ENCODE measurements around the gene RTTN.

The RTTN gene

GRCh38 chr18:70073432-70073831, 132.1 kb downstream of the RTTN start:
- no peak for DNase-seq (ENCODE audit: low read depth)

DNA sequence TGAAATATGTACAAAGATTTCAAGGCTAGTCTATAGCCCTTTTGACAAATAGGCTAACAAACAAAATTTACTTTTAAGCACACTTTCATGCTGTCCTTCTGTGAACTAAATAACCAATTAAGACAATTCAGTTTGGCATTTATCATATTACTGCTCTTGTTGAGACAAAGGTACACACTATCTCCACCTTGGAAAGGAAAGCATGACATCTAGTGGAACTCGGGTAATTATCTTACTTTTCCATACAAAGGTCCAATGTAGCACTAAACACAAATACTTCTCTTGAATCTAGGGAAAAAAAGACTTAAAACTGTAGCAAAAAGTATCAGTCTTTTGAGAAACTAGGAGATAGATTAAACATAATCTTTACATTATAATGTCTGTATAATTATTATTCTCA, 132.8 kb downstream of the RTTN start:
- no peak for DNase-seq (ENCODE audit: low read depth)

DNA sequence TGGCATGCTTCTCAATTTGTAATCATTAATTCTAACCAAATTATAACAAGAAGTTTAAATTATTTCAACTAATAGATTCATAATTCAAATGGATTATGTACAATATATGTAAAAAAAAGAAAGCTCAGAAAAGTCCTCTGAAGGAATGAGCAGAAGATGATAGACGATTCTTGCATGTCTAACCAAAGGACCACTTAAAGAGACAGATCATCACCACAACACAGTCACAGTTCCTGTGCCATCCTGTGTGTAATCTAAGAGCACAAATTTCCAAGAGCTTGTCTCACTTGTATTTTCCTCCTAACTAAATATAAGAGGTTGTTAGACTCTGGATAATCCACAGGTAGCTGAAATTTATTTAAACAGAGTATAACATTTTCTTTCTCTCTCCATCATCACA, 135.5 kb downstream of the RTTN start:
- DNase-seq (ENCODE audit: low read depth), result no peak

DNA sequence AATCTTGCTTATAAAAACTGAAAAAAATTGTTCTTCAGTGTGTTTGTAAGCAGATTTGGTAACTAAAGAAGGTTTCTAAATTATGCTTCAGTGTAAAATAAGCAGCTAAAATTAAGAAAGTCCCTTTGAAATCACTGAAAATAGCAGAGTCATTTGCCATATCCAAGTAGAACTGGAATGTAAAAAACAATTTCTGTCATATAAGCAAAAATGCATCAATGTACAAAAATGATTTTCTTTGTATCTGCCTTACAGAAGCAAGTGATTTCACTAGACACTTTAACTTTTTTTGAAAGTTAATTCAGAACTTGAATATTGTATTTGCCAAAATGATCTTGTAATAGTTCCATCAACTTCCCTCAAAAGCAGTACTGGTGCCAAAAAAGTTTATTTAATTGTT, 136.1 kb downstream of the RTTN start:
- no peak for DNase-seq (ENCODE audit: low read depth)

DNA sequence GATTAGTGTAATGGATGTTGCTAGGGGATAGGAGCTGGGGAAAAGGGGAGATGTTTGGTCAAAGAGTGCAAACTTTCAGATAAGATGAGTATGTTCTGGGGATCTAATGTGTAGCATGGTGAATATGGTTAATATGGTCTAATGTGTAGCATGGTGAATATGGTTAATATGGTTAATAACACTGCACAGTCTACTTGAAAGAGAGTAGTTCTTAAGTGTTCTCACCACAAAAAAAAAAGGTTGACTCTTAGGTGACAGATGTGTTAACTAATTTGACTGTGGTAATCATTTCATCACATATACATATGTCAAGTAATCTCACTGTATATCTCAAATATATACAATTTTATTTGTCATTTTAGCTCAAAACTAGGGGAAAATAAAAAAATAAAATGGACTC, 136.5 kb downstream of the RTTN start:
- DNase-seq (ENCODE audit: low read depth), result no peak

GRCh38 chr18:70059684-70060083, 145.8 kb downstream of the RTTN start:
- DNase-seq (ENCODE audit: low read depth), result no peak

GRCh38 chr18:70058916-70059315, 146.6 kb downstream of the RTTN start:
- DNase-seq (ENCODE audit: low read depth), result no peak

DNA sequence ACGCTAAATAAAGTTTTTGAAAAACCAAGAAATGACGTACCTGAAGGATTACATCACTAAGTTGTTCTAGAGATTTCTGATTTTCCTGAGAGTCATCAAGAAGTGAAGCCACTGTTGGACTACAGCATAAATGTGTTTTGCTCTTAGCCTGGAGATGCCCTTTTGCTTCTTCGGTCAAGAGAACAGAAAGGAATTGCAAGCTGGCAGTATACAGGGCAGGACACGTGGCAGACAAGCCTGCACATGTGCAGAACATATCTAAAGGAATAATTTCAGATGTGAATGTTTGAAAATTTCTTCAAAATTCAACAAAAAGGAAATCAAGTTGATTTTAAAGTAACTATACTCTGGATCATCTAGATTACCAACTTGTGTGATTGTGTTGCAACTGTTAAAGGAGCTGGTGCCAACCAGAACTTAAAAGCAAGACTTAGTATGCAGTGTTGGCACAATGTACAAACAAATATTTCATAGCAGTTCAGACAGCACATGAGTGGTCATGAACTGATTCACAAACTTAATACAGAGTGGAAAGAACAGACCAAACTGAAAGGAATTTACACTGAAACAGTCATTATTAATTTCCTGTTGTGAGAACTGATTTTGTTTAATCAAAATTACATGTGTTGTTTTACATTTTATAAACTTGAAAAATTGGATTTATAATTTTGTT, 157.4 kb downstream of the RTTN start:
- no peak for DNase-seq (ENCODE audit: low read depth)

GRCh38 chr18:70046796-70047195, 158.7 kb downstream of the RTTN start:
- no peak for DNase-seq (ENCODE audit: low read depth)

- DNase-seq (ENCODE audit: low read depth), result no peak
Measured at GRCh38 chr18:70046207-70046606, 159.3 kb downstream of the RTTN start.

GRCh38 chr18:70044632-70045031, 160.9 kb downstream of the RTTN start:
- no peak for DNase-seq (ENCODE audit: low read depth)

DNA sequence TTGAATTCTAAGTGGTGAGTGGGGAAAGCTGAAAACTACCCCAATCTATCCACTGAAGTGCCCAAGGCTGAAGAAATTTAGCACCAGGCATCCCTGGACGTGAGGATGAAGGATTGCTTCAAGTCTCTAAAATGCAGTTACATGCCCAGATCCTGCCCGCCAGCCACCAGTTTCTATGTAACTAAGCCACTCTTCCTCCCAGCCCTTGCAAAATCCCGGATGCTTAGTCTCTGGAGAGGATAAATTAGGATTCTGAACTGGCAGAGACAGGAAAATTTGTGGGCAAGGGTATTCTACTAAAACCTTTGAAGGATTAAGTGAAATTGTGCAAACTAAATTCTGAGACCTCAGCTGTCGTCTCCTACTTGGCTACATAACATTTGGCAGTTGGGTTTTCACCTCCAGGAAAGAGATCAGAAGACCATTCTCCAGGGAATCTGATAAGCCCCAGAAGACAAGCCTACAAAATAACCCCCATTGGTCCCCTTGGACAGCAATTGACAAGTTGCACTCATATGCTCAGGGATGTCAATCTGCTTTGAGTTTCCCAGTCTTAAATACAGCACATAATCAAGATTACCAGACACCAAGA, 163.9 kb downstream of the RTTN start:
- DNase-seq (ENCODE audit: low read depth), result no peak

DNA sequence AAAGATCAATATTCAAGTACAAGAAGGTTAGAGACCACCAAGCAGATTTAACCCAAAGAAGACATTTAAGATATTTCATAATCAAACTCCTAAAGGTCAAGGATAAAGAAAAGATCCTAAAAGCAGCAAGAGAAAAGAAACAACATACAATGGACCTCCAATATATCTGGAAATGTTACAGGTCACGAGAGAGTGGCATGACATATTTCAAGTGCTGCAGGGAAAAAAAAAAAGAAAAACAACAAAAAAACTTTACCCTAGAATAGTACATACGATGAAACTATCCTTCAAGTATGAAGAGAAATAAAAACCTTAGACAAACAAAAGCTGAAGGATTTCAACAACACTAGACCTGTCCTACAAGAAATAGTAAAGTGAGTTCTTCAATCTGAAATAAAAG, 166.3 kb downstream of the RTTN start:
- DNase-seq (ENCODE audit: low read depth), result no peak

DNA sequence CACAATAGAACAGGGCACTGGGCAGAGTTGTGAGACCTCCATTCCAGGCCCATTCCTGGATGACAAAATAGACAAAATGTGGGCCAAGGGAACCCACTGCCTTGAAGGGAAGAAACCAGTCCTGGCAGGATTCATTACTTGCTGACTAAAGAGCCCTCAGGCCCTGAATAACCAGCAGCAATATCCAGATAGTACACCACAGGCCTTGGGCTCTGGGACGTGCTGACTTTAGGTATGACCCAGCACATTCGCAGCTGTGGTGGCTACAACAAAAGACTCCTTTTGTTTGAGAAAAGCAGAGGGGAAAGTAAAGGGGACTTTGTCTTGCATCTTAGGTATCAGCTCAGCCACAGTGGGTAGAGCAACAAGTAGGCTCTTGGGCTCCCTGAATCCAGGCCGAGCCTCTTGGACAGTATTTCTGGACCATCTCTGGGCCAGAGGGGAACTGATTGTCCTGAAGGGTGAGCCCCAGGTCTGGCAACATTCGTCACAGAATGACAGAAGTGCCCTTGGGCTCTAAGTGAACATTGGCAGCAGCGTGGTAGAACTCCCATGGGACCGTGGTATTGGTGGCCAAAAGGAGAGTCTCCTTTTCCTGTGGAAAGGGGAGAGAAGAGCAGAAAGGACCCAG, 167.9 kb downstream of the RTTN start:
- DNase-seq (ENCODE audit: low read depth), result no peak

- DNase-seq (ENCODE audit: low read depth), result no peak
Measured at GRCh38 chr18:70036771-70037347, 168.6 kb downstream of the RTTN start.

DNA sequence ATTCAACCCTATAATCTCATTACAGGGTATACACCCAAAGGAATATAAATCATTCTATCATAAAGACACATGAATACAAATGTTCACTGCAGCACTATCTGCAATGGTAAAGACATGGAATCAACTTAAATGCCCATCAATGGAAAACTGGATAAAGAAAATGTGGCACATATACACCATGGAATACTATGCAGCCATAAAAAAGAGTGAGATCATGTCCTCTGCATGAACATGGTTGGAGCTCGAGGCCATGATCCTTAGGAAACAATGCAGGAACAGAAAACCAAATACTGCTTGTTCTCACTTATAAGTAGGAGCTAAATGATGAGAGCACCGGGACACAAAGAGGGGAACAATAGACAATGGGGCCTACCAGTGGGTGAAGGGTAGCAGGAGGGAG, 169.3 kb downstream of the RTTN start:
- DNase-seq (ENCODE audit: low read depth), result no peak

- no peak for DNase-seq (ENCODE audit: low read depth)
Measured at GRCh38 chr18:70031221-70031620, 174.3 kb downstream of the RTTN start.

DNA sequence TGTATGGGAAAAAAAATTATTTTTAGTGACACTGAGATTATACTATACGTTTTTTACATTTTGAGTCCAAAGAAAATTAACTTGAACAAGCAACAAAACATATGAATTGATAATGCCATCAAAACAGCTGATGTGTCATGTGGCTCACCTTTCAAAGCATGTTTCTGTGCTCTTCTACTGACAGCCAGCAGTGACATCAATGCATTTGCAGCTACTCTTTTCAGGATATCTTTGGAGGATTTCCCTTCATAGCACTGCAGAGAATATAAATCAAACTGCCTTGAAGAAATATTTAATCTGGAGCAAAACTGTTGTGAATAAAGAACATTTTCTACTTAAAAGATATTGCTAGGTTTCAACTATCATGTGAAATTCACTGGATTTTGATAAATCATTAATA, 174.8 kb downstream of the RTTN start:
- no peak for DNase-seq (ENCODE audit: low read depth)

- no peak for DNase-seq (ENCODE audit: low read depth)
Measured at GRCh38 chr18:70029163-70029562, 176.3 kb downstream of the RTTN start.

- no peak for DNase-seq (ENCODE audit: low read depth)
Measured at GRCh38 chr18:70028734-70029133, 176.8 kb downstream of the RTTN start.

GRCh38 chr18:70028084-70028483, 177.4 kb downstream of the RTTN start:
- no peak for DNase-seq (ENCODE audit: low read depth)

GRCh38 chr18:70025580-70025979, 179.9 kb downstream of the RTTN start:
- no peak for DNase-seq (ENCODE audit: low read depth)

DNA sequence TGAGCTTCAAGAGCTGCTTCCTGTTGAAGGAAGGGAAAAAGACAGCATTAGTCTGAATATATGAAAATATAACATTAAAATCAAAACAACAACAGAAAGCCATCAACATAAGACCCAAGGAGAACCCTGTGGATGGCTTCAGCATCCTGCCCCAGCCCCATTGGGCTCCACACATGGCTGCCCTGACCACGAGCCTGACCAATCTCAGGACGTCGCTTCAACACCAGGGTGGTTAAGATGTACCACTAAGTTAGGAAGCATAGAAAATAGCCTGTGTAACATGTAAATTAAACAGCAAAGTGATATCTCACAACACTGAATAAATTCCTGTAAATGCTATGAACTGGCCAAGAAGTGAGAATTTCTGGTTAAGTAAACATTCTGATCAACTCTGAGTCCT, 180.7 kb downstream of the RTTN start:
- DNase-seq (ENCODE audit: low read depth), result no peak

Measured in stimulated activated CD8-positive, alpha-beta memory T cell treated with anti-CD3 and anti-CD28 coated beads, Interleukin-15, amount 100 ng/mL, for 1 hour (primary cell).